ENCODE results near the gene ADAM17.

Gene ADAM17

GRCh38 chr2:9538000-9538507 lies 17.6 kb downstream of the ADAM17 start:
- TF ChIP-seq EZH2phosphoT487 (IDR thresholded peaks at IDR 0.05; ENCODE audit: low read length) (no peak), CTCF (IDR thresholded peaks at IDR 0.05; ENCODE audit: low read length) (no peak), EZH2 (optimal IDR thresholded peaks at IDR 0.05; ENCODE audit: low read depth, low read length) (no peak)
- no peaks in the 10 kb centered on the region for H3K27me3 ChIP-seq (replicated peaks; ENCODE audit: insufficient read depth, low read length)
- no peak overlapping the region for H3K27ac ChIP-seq (ENCODE audit: low read length)
- no peak overlapping the region; the same call in 1 of the 2 replicates for H3K4me2 ChIP-seq (ENCODE audit: low read depth, low read length)
- H3K9ac ChIP-seq (ENCODE audit: low read length) = no peak overlapping the region
- no peak overlapping the region for H2AFZ ChIP-seq (ENCODE audit: low read length)
- no peaks in the 10 kb centered on the region for H4K20me1 ChIP-seq (ENCODE audit: insufficient read depth, low read length)
- H3K79me2 ChIP-seq (ENCODE audit: low read length) = peaks cover 24% of the 10 kb centered on the region
- no peaks in the 10 kb centered on the region for H3F3A ChIP-seq (ENCODE audit: insufficient read depth, low read length)
- DNase-seq = no peak
- peaks cover 6% of the 10 kb centered on the region; the same call in 1 of the 2 replicates for H3K4me1 ChIP-seq (ENCODE audit: low read length)
- no peak overlapping the region for H3K4me3 ChIP-seq (ENCODE audit: low read length)
- H3K36me3 ChIP-seq (replicated peaks; ENCODE audit: insufficient read depth, low read length) = no peaks in the 10 kb centered on the region; the same call in 1 of the 2 replicates
- H3K9me2 ChIP-seq (replicated peaks; ENCODE audit: insufficient read depth, low read length) = no peaks in the 10 kb centered on the region
- no peaks in the 10 kb centered on the region for H3K9me3 ChIP-seq (replicated peaks; ENCODE audit: insufficient read depth, low read length)

DNA sequence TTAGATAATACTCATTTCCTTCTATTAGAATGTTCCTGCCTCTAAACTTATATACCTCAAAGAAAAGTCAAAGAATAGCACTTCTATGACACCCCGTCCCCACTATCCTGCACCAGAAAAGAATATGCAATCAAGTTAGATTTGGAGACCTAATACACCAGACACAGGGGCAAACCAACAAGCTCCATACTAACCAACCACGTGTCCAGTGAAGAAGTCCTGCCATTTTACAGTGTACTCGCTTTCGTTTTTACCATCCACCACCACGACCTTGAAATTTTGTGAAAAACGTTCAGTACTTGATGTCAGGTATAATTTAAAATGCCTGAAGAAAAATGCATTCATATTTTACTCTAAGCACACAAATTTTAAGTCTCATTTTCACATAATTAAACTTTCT lies 19.1 kb downstream of the ADAM17 start:
- Histone ChIP-seq H4K20me1 (ENCODE audit: insufficient read depth, low read length) (no peaks in the 10 kb centered on the region), H3K9ac (ENCODE audit: low read length) (no peak overlapping the region), H3K27ac (ENCODE audit: low read length) (no peak overlapping the region), H3K9me2 (replicated peaks; ENCODE audit: insufficient read depth, low read length) (no peaks in the 10 kb centered on the region), H3K4me1 (ENCODE audit: low read length) (peaks cover 6% of the 10 kb centered on the region; the same call in 1 of the 2 replicates), H3K27me3 (replicated peaks; ENCODE audit: insufficient read depth, low read length) (no peaks in the 10 kb centered on the region), H3F3A (ENCODE audit: insufficient read depth, low read length) (no peaks in the 10 kb centered on the region), H3K79me2 (ENCODE audit: low read length) (peaks cover 14% of the 10 kb centered on the region), H3K9me3 (replicated peaks; ENCODE audit: insufficient read depth, low read length) (no peaks in the 10 kb centered on the region), H3K36me3 (replicated peaks; ENCODE audit: insufficient read depth, low read length) (no peaks in the 10 kb centered on the region; the same call in 1 of the 2 replicates), H3K4me3 (ENCODE audit: low read length) (no peak overlapping the region), H3K4me2 (ENCODE audit: low read depth, low read length) (no peak overlapping the region), H2AFZ (ENCODE audit: low read length) (no peak overlapping the region)
- DNase-seq = no peak
- no peak for TF ChIP-seq EZH2 (optimal IDR thresholded peaks at IDR 0.05; ENCODE audit: low read depth, low read length)

DNA sequence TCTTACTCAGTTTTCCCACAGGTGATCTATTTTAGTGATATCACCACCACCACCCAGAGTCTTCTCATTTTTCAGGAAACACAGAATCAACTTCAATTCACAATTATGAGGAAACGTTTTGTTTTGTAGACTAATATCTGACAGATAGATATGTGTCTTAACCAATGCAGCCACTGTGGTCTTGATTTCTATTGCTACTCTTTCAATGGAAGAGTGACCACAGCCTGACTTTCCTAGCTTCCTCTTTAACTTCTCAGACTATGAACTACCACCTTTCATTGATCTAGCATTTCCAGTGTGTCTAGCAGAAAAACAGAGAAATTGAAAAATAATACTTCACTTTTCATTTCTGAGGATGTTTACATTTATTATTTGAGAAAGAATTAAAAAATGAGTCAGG lies 20.5 kb downstream of the ADAM17 start:
- Histone ChIP-seq H3K4me1 (ENCODE audit: low read length) (peaks cover 6% of the 10 kb centered on the region; the same call in 1 of the 2 replicates), H3K9me3 (replicated peaks; ENCODE audit: insufficient read depth, low read length) (no peaks in the 10 kb centered on the region), H3K4me3 (ENCODE audit: low read length) (no peak overlapping the region), H3K36me3 (replicated peaks; ENCODE audit: insufficient read depth, low read length) (no peaks in the 10 kb centered on the region; the same call in 1 of the 2 replicates), H3K27me3 (replicated peaks; ENCODE audit: insufficient read depth, low read length) (no peaks in the 10 kb centered on the region), H3K9me2 (replicated peaks; ENCODE audit: insufficient read depth, low read length) (no peaks in the 10 kb centered on the region), H3F3A (ENCODE audit: insufficient read depth, low read length) (no peaks in the 10 kb centered on the region), H3K79me2 (ENCODE audit: low read length) (peaks cover 10% of the 10 kb centered on the region), H3K9ac (ENCODE audit: low read length) (no peak overlapping the region), H3K4me2 (ENCODE audit: low read depth, low read length) (no peak overlapping the region), H4K20me1 (ENCODE audit: insufficient read depth, low read length) (no peaks in the 10 kb centered on the region), H2AFZ (ENCODE audit: low read length) (no peak overlapping the region), H3K27ac (ENCODE audit: low read length) (no peak overlapping the region)
- no peak for DNase-seq
- no peak for TF ChIP-seq EZH2 (optimal IDR thresholded peaks at IDR 0.05; ENCODE audit: low read depth, low read length)
- TF ChIP-seq CTCF (IDR thresholded peaks at IDR 0.05; ENCODE audit: low read length) = no peak
- no peak for TF ChIP-seq EZH2phosphoT487 (IDR thresholded peaks at IDR 0.05; ENCODE audit: low read length)

- no peaks in the 10 kb centered on the region for H3F3A ChIP-seq (ENCODE audit: insufficient read depth, low read length)
- H2AFZ ChIP-seq (ENCODE audit: low read length) = no peak overlapping the region
- H3K79me2 ChIP-seq (ENCODE audit: low read length) = peaks cover 7% of the 10 kb centered on the region
- no peak overlapping the region for H3K9ac ChIP-seq (ENCODE audit: low read length)
- no peaks in the 10 kb centered on the region for H4K20me1 ChIP-seq (ENCODE audit: insufficient read depth, low read length)
- no peaks in the 10 kb centered on the region for H3K9me3 ChIP-seq (replicated peaks; ENCODE audit: insufficient read depth, low read length)
- no peak overlapping the region for H3K4me2 ChIP-seq (ENCODE audit: low read depth, low read length)
- no peaks in the 10 kb centered on the region; the same call in 1 of the 2 replicates for H3K36me3 ChIP-seq (replicated peaks; ENCODE audit: insufficient read depth, low read length)
- H3K27me3 ChIP-seq (replicated peaks; ENCODE audit: insufficient read depth, low read length) = no peaks in the 10 kb centered on the region
- H3K27ac ChIP-seq (ENCODE audit: low read length) = no peak overlapping the region
- H3K4me3 ChIP-seq (ENCODE audit: low read length) = no peak overlapping the region
- no peak for TF ChIP-seq CTCF (IDR thresholded peaks at IDR 0.05; ENCODE audit: low read length)
- TF ChIP-seq EZH2phosphoT487 (IDR thresholded peaks at IDR 0.05; ENCODE audit: low read length) = no peak
- TF ChIP-seq EZH2 (optimal IDR thresholded peaks at IDR 0.05; ENCODE audit: low read depth, low read length) = no peak
- no peaks in the 10 kb centered on the region for H3K9me2 ChIP-seq (replicated peaks; ENCODE audit: insufficient read depth, low read length)
- peaks cover 5% of the 10 kb centered on the region; the same call in 1 of the 2 replicates for H3K4me1 ChIP-seq (ENCODE audit: low read length)
- no peak for DNase-seq
Observed at GRCh38 chr2:9533663-9534062, 22.0 kb downstream of the ADAM17 start.

Data from MM.1S (cell line).